DMS53 treated with DMSO at 0.1 percent for 48 hours (cell line): ENCODE measurements around the gene ABI1.
"Not testable (repeated sequence)": the region's sequence is repeated elsewhere in the genome, so short reads cannot be mapped to it uniquely, and the experiment has no call there.

Source experiments
- DNase-seq: peaks from one replicate; lab custom pipeline; 2025; ENCODE audit not compliant: unreplicated experiment; lab: John Stamatoyannopoulos, UW

The ABI1 gene

GRCh38 chr10:26860443-26861204 lies at the start of gene ABI1:
Gene ABI1 (minus strand): TSS chr10:26860958. CDS start chr10:26860863, 95 bp downstream.
- peak; percentile 95 for DNase-seq

GRCh38 chr10:26909753-26910152 lies 49.0 kb upstream of the ABI1 start:
- no peak for DNase-seq

GRCh38 chr10:26905253-26905781 lies 44.6 kb upstream of the ABI1 start:
- not testable (repeated sequence) for DNase-seq

- no peak for DNase-seq
Measured at GRCh38 chr10:26903431-26904217, 42.9 kb upstream of the ABI1 start.

GRCh38 chr10:26892306-26892923 lies 31.7 kb upstream of the ABI1 start:
- DNase-seq = not testable (repeated sequence)

- peak; percentile 57 for DNase-seq
Measured at GRCh38 chr10:26890956-26891355, 30.2 kb upstream of the ABI1 start.

- DNase-seq = no peak
Measured at GRCh38 chr10:26887611-26888215, 27.0 kb upstream of the ABI1 start.

GRCh38 chr10:26881600-26882331 lies 21.0 kb upstream of the ABI1 start:
- peak; percentile 86 for DNase-seq

GRCh38 chr10:26879744-26880143 lies 19.0 kb upstream of the ABI1 start:
- DNase-seq = peak; percentile 85

GRCh38 chr10:26870766-26871165 lies 10.0 kb upstream of the ABI1 start:
- DNase-seq = no peak

- no peak for DNase-seq
Measured at GRCh38 chr10:26869528-26869927, 8.8 kb upstream of the ABI1 start.

- DNase-seq = no peak
Measured at GRCh38 chr10:26863351-26864076, 2.8 kb upstream of the ABI1 start.

GRCh38 chr10:26861205-26861998 lies 644 bp upstream of the ABI1 start:
- DNase-seq = no peak

GRCh38 chr10:26860102-26860442 lies 686 bp downstream of the ABI1 start:
- DNase-seq = no peak

- peak; percentile 10 for DNase-seq
Measured at GRCh38 chr10:26859241-26860101, 1.3 kb downstream of the ABI1 start.

GRCh38 chr10:26858707-26859034 lies 2.1 kb downstream of the ABI1 start:
- DNase-seq = no peak

GRCh38 chr10:26857991-26858706 lies 2.6 kb downstream of the ABI1 start:
- no peak for DNase-seq

- not testable (repeated sequence) for DNase-seq
Measured at GRCh38 chr10:26857553-26857952, 3.2 kb downstream of the ABI1 start.
